Kidney (tissue), 14 donors: ENCODE results near the gene FAM162A. TPM values are rescaled to one million over a fixed set of nuclear protein-coding genes. Genes with fewer than 3 reads are reported as not detected.
"Not testable (repeated sequence)": the region's sequence is repeated elsewhere in the genome, so short reads cannot be mapped to it uniquely, and the experiment has no call there.

ENCODE experiments used
- DNase-seq, 5 donors: peaks; one replicate each; pipeline ENCODE4 v3.0.0-alpha.2; 2013 to 2020
- FAIRE-seq: peaks from 2 replicates; lab custom pipeline; 2012; peaks lifted over from hg19 to GRCh38; lab: Jason Lieb, UNC
- H3K27ac ChIP-seq, 2 donors: one replicate each; pipeline ENCODE4 v1.7.0; 2013; ENCODE audit warnings: low read depth in 2 of 2, low read length in 2 of 2, inconsistent platforms in 1 of 2
- H3K27me3 ChIP-seq: one replicate; pipeline ENCODE4 v1.7.1; 2013; ENCODE audit warnings: low read length, inconsistent platforms; ENCODE audit not compliant: control insufficient read depth, insufficient read depth
- H3K36me3 ChIP-seq, 3 donors: one replicate each; pipeline versions ENCODE4 v1.7.0 to v1.7.1; 2013; ENCODE audit warnings: low read length in 3 of 3, control low read depth in 1 of 3, inconsistent platforms in 1 of 3; ENCODE audit not compliant: insufficient read depth in 3 of 3, control insufficient read depth in 2 of 3
- H3K4me1 ChIP-seq, 3 donors: one replicate each; pipeline versions ENCODE4 v1.7.0 to v1.7.1; 2013; ENCODE audit warnings: low read length in 3 of 3, inconsistent platforms in 1 of 3, low read depth in 1 of 3; ENCODE audit not compliant: control insufficient read depth in 2 of 3, insufficient read depth in 2 of 3
- H3K4me3 ChIP-seq, 3 donors: one replicate each; pipeline versions ENCODE4 v1.7.0 to v1.8.1; 2013; ENCODE audit warnings: low read length in 3 of 3, control low read depth in 1 of 3, inconsistent platforms in 1 of 3
- H3K9ac ChIP-seq, 3 donors: one replicate each; pipeline versions ENCODE4 v1.7.0 to v1.7.1; 2013; ENCODE audit warnings: low read length in 3 of 3, control low read depth in 1 of 3, inconsistent platforms in 1 of 3
- H3K9me3 ChIP-seq, 3 donors: one replicate each; pipeline versions ENCODE4 v1.7.0 to v1.7.1; 2013; ENCODE audit warnings: low read length in 3 of 3, control low read depth in 1 of 3, inconsistent platforms in 1 of 3; ENCODE audit not compliant: control insufficient read depth in 2 of 3, insufficient read depth in 1 of 3
- CTCF ChIP-seq: IDR thresholded peaks from 3 replicates; pipeline ENCODE4 v1.5.1; 2012; ENCODE audit warnings: mild to moderate bottlenecking, moderate library complexity, borderline replicate concordance; ENCODE audit not compliant: insufficient read depth; ENCODE audit errors: extremely low read depth
- intact Hi-C: fragments of 100-400 bp; cut with DNase I; formaldehyde crosslinking; loops from one replicate; pipeline ENCODE4 v1.11.1; 2022
- polyA plus RNA-seq: library from polyadenylated mRNA; stranded (reverse); fragments of 350-450 nt; fragmentation: Illumina TruSeq; extraction: RNeasy Lipid Tissue Mini Kit (QIAGEN cat#74804); gene quantifications from one replicate; pipeline ENCODE4 v1.2.3, GENCODE V29; 2014; ENCODE audit warnings: low read depth, low replicate concordance; ENCODE audit not compliant: insufficient read depth
- total RNA-seq: library from RNA; stranded (reverse); fragmentation: NEBNext Ultra II Directional; extraction: Animal tissue kit (Norgen Biotek cat#: 25700); gene quantifications from one replicate; pipeline ENCODE4 v1.2.1, GENCODE V29; 2021
- donor health status: control.
- donor health status: control.
- donor health status: control.
- donor health status: control.
- donor health status: control.
- donor health status: DM: yes; HTN: yes; CAD: no.
- donor health status: Normal renal cell carcinoma (clear cell type).

The FAM162A gene
- total and polyA plus RNA-seq, 2 donors from 2014 or later, result 46.6 to 213 TPM

GRCh38 chr3:122364490-122364889 is 19.5 kb upstream of the FAM162A start:
- intact Hi-C loops, result no loop called here
- no peaks in the 10 kb centered on the region for H3K4me1 ChIP-seq
- H3K9me3 ChIP-seq, result no peaks in the 10 kb centered on the region
- FAIRE-seq, result no peak
- H3K9ac ChIP-seq, result no peak overlapping the region
- no peak for DNase-seq
- no peak overlapping the region for H3K27ac ChIP-seq
- H3K27me3 ChIP-seq, result no peaks in the 10 kb centered on the region
- TF ChIP-seq CTCF, result no peak
- no peak overlapping the region for H3K4me3 ChIP-seq
- H3K36me3 ChIP-seq, result peaks cover 0 to 22% (median 3%) of the 10 kb centered on the region in 3 donors

GRCh38 chr3:122365073-122365472 is 18.9 kb upstream of the FAM162A start:
- H3K27me3 ChIP-seq, result no peaks in the 10 kb centered on the region
- FAIRE-seq, result no peak
- no peak overlapping the region for H3K27ac ChIP-seq
- H3K4me1 ChIP-seq, result no peaks in the 10 kb centered on the region
- no peak for DNase-seq
- no peak overlapping the region for H3K9ac ChIP-seq
- H3K4me3 ChIP-seq, result no peak overlapping the region
- H3K36me3 ChIP-seq, result peaks cover 0 to 22% (median 6%) of the 10 kb centered on the region in 3 donors
- intact Hi-C loops, result no loop called here
- no peaks in the 10 kb centered on the region for H3K9me3 ChIP-seq
- no peak for TF ChIP-seq CTCF

GRCh38 chr3:122365582-122366378 is 18.2 kb upstream of the FAM162A start:
- FAIRE-seq, H3K9ac ChIP-seq, H3K4me3 ChIP-seq, intact Hi-C loops, H3K27me3 ChIP-seq, H3K9me3 ChIP-seq, H3K4me1 ChIP-seq: not testable (repeated sequence)
- Histone ChIP-seq H3K27ac (peak overlapping the region in 1 of 2 donors; percentile 35), H3K36me3 (peaks cover 2 to 22% (median 6%) of the 10 kb centered on the region in 3 donors)
- peak in 1 of 5 donors; percentile 8 for DNase-seq

- H3K27me3 ChIP-seq, result no peaks in the 10 kb centered on the region
- H3K9ac ChIP-seq, result no peak overlapping the region
- H3K9me3 ChIP-seq, result no peaks in the 10 kb centered on the region
- no peak for DNase-seq
- no peak for FAIRE-seq
- intact Hi-C loops, result no loop called here
- peaks cover 2 to 25% (median 9%) of the 10 kb centered on the region in 3 donors for H3K36me3 ChIP-seq
- no peak for TF ChIP-seq CTCF
- H3K27ac ChIP-seq, result peak overlapping the region in 1 of 2 donors; percentile 35
- no peak overlapping the region for H3K4me3 ChIP-seq
- H3K4me1 ChIP-seq, result no peaks in the 10 kb centered on the region
Measured at GRCh38 chr3:122366379-122366749, 17.6 kb upstream of the FAM162A start.
